ENCODE measurements around the gene USF3. TPM values are rescaled to one million over a fixed set of nuclear protein-coding genes. Genes with fewer than 3 reads are reported as not detected.

Gene USF3
- total and polyA plus RNA-seq, 2 experiments from 2014 or later, result 5.8 to 18.8 TPM

GRCh38 chr3:113615976-113616375 is 80.5 kb downstream of the USF3 start:
- TF ChIP-seq EZH2 (IDR thresholded peaks at IDR 0.05; ENCODE audit: borderline replicate concordance), result no peak
- no peak for TF ChIP-seq EZH2phosphoT487 (IDR thresholded peaks at IDR 0.05; ENCODE audit: low read depth, severe bottlenecking, unreplicated experiment)
- no peak for TF ChIP-seq CTCF (IDR thresholded peaks at IDR 0.05; ENCODE audit: poor library complexity)
- Histone ChIP-seq H4K20me1 (ENCODE audit: insufficient read depth, poor library complexity, severe bottlenecking) (no peaks in the 10 kb centered on the region), H3K9me2 (replicated peaks; ENCODE audit: insufficient read depth) (no peaks in the 10 kb centered on the region), H3K79me2 (no peaks in the 10 kb centered on the region), H3K9me3 (ENCODE audit: low read depth) (no peaks in the 10 kb centered on the region), H3K4me3 (no peak overlapping the region), H3K4me1 (ENCODE audit: insufficient read depth) (no peaks in the 10 kb centered on the region), H3K4me2 (no peak overlapping the region), H3K36me3 (replicated peaks; ENCODE audit: insufficient read depth, low read depth) (no peaks in the 10 kb centered on the region), H3K27me3 (no peaks in the 10 kb centered on the region), H3K27ac (no peak overlapping the region), H2AFZ (no peak overlapping the region)
- DNase-seq (ENCODE audit: low spot score), result no peak
- 99% methylated on average over 4 of the region's 4 CpGs for WGBS (ENCODE audit: low lambda C conversion rate, missing lambda C conversion rate)

GRCh38 chr3:113614402-113614801 is 82.0 kb downstream of the USF3 start:
- no peak overlapping the region for H3K27ac ChIP-seq
- WGBS (ENCODE audit: low lambda C conversion rate, missing lambda C conversion rate), result 74% methylated on average over 5 of the region's 5 CpGs
- no peak for TF ChIP-seq EZH2phosphoT487 (IDR thresholded peaks at IDR 0.05; ENCODE audit: low read depth, severe bottlenecking, unreplicated experiment)
- no peak for TF ChIP-seq CTCF (IDR thresholded peaks at IDR 0.05; ENCODE audit: poor library complexity)
- TF ChIP-seq EZH2 (IDR thresholded peaks at IDR 0.05; ENCODE audit: borderline replicate concordance), result no peak
- no peaks in the 10 kb centered on the region for H4K20me1 ChIP-seq (ENCODE audit: insufficient read depth, poor library complexity, severe bottlenecking)
- no peak overlapping the region for H3K4me3 ChIP-seq
- no peak for DNase-seq (ENCODE audit: low spot score)
- H3K4me1 ChIP-seq (ENCODE audit: insufficient read depth), result no peaks in the 10 kb centered on the region
- H3K9me3 ChIP-seq (ENCODE audit: low read depth), result no peaks in the 10 kb centered on the region
- no peak overlapping the region for H2AFZ ChIP-seq
- no peaks in the 10 kb centered on the region for H3K36me3 ChIP-seq (replicated peaks; ENCODE audit: insufficient read depth, low read depth)
- H3K4me2 ChIP-seq, result no peak overlapping the region
- H3K9me2 ChIP-seq (replicated peaks; ENCODE audit: insufficient read depth), result no peaks in the 10 kb centered on the region
- no peaks in the 10 kb centered on the region for H3K27me3 ChIP-seq
- no peaks in the 10 kb centered on the region for H3K79me2 ChIP-seq

GRCh38 chr3:113607219-113607596 is 89.2 kb downstream of the USF3 start:
- no peaks in the 10 kb centered on the region for H3K36me3 ChIP-seq (replicated peaks; ENCODE audit: insufficient read depth, low read depth)
- no peaks in the 10 kb centered on the region for H4K20me1 ChIP-seq (ENCODE audit: insufficient read depth, poor library complexity, severe bottlenecking)
- H3K79me2 ChIP-seq, result no peaks in the 10 kb centered on the region
- no peak overlapping the region for H3K4me3 ChIP-seq
- TF ChIP-seq EZH2phosphoT487 (IDR thresholded peaks at IDR 0.05; ENCODE audit: low read depth, severe bottlenecking, unreplicated experiment) (no peak), EZH2 (IDR thresholded peaks at IDR 0.05; ENCODE audit: borderline replicate concordance) (no peak), CTCF (IDR thresholded peaks at IDR 0.05; ENCODE audit: poor library complexity) (no peak)
- H3K27ac ChIP-seq, result no peak overlapping the region
- H3K9me3 ChIP-seq (ENCODE audit: low read depth), result no peaks in the 10 kb centered on the region
- H2AFZ ChIP-seq, result no peak overlapping the region
- no peak for DNase-seq (ENCODE audit: low spot score)
- no peaks in the 10 kb centered on the region for H3K27me3 ChIP-seq
- H3K4me2 ChIP-seq, result no peak overlapping the region
- WGBS (ENCODE audit: low lambda C conversion rate, missing lambda C conversion rate), result 76% methylated on average over 5 of the region's 5 CpGs
- H3K9me2 ChIP-seq (replicated peaks; ENCODE audit: insufficient read depth), result no peaks in the 10 kb centered on the region
- no peaks in the 10 kb centered on the region for H3K4me1 ChIP-seq (ENCODE audit: insufficient read depth)

Data from hepatocyte (in vitro differentiated cells).